Measurements from ENCODE around the gene LGR5.

LGR5 gene

GRCh38 chr12:71607494-71608330 lies 168.1 kb downstream of the LGR5 start:
- Mint-ChIP-seq H3K4me1 (no peaks in the 10 kb centered on the region), H3K27ac (no peak overlapping the region), H3K9me3 (no peaks in the 10 kb centered on the region), H3K4me3 (no peak overlapping the region), H3K27me3 (no peaks in the 10 kb centered on the region), H3K36me3 (peaks cover 67% of the 10 kb centered on the region)
- ATAC-seq, result no peak

- no peaks in the 10 kb centered on the region for H3K4me1 Mint-ChIP-seq
- no peaks in the 10 kb centered on the region for H3K27me3 Mint-ChIP-seq
- H3K27ac Mint-ChIP-seq, result peak overlapping the region; percentile 59
- no peak overlapping the region for H3K4me3 Mint-ChIP-seq
- H3K36me3 Mint-ChIP-seq, result peaks cover 71% of the 10 kb centered on the region
- no peaks in the 10 kb centered on the region for H3K9me3 Mint-ChIP-seq
- ATAC-seq, result no peak
These were observed 170.6 kb downstream of the LGR5 start for GRCh38 chr12:71610031-71610795.

GRCh38 chr12:71621938-71622337 lies 182.3 kb downstream of the LGR5 start:
- ATAC-seq, result no peak
- H3K4me1 Mint-ChIP-seq, result peaks cover 24% of the 10 kb centered on the region

GRCh38 chr12:71625476-71625875 lies 185.9 kb downstream of the LGR5 start:
- no peaks in the 10 kb centered on the region for H3K9me3 Mint-ChIP-seq
- peaks cover 24% of the 10 kb centered on the region for H3K4me1 Mint-ChIP-seq
- ATAC-seq, result no peak
- H3K27me3 Mint-ChIP-seq, result no peaks in the 10 kb centered on the region
- H3K27ac Mint-ChIP-seq, result peak overlapping the region; percentile 66
- no peak overlapping the region for H3K4me3 Mint-ChIP-seq
- H3K36me3 Mint-ChIP-seq, result peaks cover 41% of the 10 kb centered on the region

More at GRCh38 chr12:71621938-71622337, 182.3 kb downstream of the LGR5 start:
- H3K9me3 Mint-ChIP-seq, result no peaks in the 10 kb centered on the region
- H3K4me3 Mint-ChIP-seq, result no peak overlapping the region
- no peaks in the 10 kb centered on the region for H3K27me3 Mint-ChIP-seq
- H3K36me3 Mint-ChIP-seq, result peaks cover 58% of the 10 kb centered on the region
- peak overlapping the region; percentile 50 for H3K27ac Mint-ChIP-seq

GRCh38 chr12:71626098-71626497 lies 186.5 kb downstream of the LGR5 start:
- ATAC-seq, result peak; percentile 58
- peak overlapping the region; percentile 66 for H3K27ac Mint-ChIP-seq
- H3K9me3 Mint-ChIP-seq, result no peaks in the 10 kb centered on the region
- H3K4me3 Mint-ChIP-seq, result no peak overlapping the region
- H3K4me1 Mint-ChIP-seq, result peaks cover 24% of the 10 kb centered on the region
- peaks cover 35% of the 10 kb centered on the region for H3K36me3 Mint-ChIP-seq
- no peaks in the 10 kb centered on the region for H3K27me3 Mint-ChIP-seq

GRCh38 chr12:71626768-71627167 lies 187.2 kb downstream of the LGR5 start:
- H3K9me3 Mint-ChIP-seq, result no peaks in the 10 kb centered on the region
- no peak for ATAC-seq
- no peaks in the 10 kb centered on the region for H3K27me3 Mint-ChIP-seq
- no peak overlapping the region for H3K27ac Mint-ChIP-seq
- peaks cover 28% of the 10 kb centered on the region for H3K36me3 Mint-ChIP-seq
- peaks cover 17% of the 10 kb centered on the region for H3K4me1 Mint-ChIP-seq
- no peak overlapping the region for H3K4me3 Mint-ChIP-seq

- no peak for ATAC-seq
- Mint-ChIP-seq H3K27ac (no peak overlapping the region), H3K4me3 (no peak overlapping the region), H3K9me3 (no peaks in the 10 kb centered on the region), H3K27me3 (no peaks in the 10 kb centered on the region), H3K4me1 (peaks cover 11% of the 10 kb centered on the region), H3K36me3 (peaks cover 28% of the 10 kb centered on the region)
These were observed 187.9 kb downstream of the LGR5 start for GRCh38 chr12:71627438-71628002.

Data from stimulated activated memory B cell treated with anti-CD40 and anti-IgM and Interleukin-4, amounts not matched to agents 10 μg/mL and 1 μg/mL and 100 μg/mL, for 72 hours (primary cell).